HG03469 (cell line): ENCODE results near the gene STIM1.

ENCODE experiments used
- ATAC-seq: cut with Tn5 transposase; IDR thresholded peaks from one replicate; pipeline ENCODE4 v1.9.1; 2021; ENCODE audit warnings: mild to moderate bottlenecking, moderate library complexity, moderate number of reproducible peaks; ENCODE audit not compliant: unreplicated experiment

Gene STIM1

GRCh38 chr11:3946455-3947017 lies 91.1 kb downstream of the STIM1 start:
- no peak for ATAC-seq

- peak; percentile 54 for ATAC-seq
Measured at GRCh38 chr11:3947061-3947460, 91.6 kb downstream of the STIM1 start.

DNA sequence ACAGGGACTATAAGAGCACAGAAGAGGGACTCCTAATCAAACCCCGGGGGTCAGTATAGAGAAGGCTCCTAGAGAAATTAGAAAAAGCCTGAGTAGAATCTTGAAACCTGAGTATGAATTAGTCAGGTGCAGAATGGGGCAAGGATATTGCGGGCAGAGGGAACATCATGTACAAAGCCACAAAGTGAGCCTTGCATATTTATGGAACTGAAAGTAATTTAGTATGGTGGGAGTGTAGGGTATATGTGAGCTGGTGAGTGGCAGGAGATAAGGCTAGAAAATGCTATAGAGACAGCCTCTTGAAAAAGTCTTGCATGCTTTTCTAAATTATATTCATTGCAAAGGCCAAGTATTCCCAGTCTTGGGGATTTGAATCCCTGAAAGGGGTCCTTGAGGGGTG lies 93.7 kb downstream of the STIM1 start:
- ATAC-seq, result peak; percentile 64

DNA sequence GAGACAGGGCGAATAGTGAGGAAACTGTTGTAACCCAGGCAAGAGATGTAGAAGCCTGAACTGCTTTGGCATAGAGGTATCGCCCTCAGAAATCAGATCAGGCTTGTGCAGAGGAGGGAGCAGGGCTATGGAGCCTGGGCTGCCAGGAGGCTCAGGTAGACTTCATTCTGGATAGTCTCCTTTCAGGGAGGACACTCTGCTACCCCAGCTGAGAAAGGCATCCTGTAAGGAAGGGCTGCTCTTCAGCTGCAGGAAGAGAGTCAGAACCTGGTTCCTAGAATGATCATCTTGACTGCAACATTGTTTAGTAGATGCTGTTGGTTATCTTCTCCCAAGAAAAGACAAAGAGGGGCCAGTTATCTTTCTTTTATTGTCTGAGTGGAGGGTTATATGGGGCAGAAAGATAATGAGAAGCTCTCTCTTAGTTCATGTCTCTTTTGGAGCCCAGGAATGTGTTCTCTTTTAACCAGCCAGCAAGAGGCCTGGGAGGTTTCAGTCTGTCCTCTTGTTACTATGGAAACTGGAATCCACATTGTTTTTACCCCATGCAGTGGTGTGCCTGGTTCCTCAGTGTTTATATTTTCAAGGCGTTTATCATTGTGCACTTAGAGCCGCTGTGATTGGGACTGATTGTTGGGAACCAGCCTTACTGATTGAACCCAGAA lies 95.7 kb downstream of the STIM1 start:
- no peak for ATAC-seq

DNA sequence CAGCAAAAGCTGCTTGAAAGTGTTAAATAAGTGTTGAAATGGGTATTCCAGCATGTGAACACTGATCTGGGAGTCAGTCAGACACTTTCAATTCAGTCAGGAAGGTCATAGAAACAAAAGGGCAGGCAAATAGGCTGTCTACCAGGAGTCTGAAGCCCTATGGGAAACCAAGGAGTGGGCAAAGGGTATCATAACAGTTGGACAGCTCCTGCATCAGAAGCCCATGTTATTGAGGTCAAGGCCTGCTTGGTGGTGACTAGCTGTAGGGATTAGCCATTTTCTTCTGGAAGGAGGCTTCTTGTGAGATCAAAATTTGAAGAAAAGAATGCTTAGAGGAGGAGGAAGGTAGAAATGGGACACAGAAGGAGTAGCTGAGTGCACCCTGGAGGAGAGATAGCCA lies 97.3 kb downstream of the STIM1 start:
- no peak for ATAC-seq

- ATAC-seq, result no peak
Measured at GRCh38 chr11:3953327-3953726, 97.9 kb downstream of the STIM1 start.

GRCh38 chr11:3954448-3955298 lies 99.2 kb downstream of the STIM1 start:
- ATAC-seq, result no peak

DNA sequence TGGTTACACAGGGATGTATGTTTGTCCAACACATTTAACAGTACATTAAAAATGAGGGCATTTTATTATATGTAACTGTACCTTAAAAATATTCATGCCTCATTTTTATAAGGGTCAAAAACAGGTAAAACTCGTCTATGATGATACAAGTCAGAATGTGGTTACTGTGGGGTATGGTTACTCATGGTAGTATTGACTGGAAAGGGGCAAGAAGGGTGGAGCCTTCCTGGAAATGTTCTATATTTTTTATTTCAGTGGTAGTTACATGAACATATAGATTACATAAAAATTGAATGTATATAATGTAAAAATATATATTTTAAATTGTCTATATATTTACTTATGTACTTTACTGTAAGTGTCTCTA lies 99.8 kb downstream of the STIM1 start:
- no peak for ATAC-seq

GRCh38 chr11:3956038-3956437 lies 100.6 kb downstream of the STIM1 start:
- ATAC-seq, result no peak

- no peak for ATAC-seq
Measured at GRCh38 chr11:3956748-3957147, 101.3 kb downstream of the STIM1 start.

GRCh38 chr11:3957437-3957836 lies 102.0 kb downstream of the STIM1 start:
- ATAC-seq, result no peak

GRCh38 chr11:3958281-3958680 lies 102.8 kb downstream of the STIM1 start:
- no peak for ATAC-seq

GRCh38 chr11:3959015-3959902 lies 103.8 kb downstream of the STIM1 start:
- no peak for ATAC-seq

DNA sequence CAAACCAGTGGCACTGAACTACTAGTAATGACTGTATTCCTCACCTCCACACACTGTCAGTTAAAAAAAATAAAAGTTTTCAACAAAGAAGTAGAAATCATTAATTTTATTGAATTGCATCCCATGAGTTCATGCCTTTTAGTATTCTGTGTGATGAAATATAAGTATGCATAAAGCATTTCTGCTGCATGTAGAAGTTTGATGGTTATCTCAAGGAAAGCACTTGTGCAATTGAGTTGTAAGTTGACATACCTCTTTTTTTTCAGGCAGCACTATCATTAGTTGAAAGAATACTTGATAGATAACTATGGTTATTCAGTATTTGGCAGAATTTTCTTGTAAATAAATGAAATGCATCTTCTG lies 104.4 kb downstream of the STIM1 start:
- ATAC-seq, result no peak

GRCh38 chr11:3962406-3962840 lies 107.0 kb downstream of the STIM1 start:
- no peak for ATAC-seq

DNA sequence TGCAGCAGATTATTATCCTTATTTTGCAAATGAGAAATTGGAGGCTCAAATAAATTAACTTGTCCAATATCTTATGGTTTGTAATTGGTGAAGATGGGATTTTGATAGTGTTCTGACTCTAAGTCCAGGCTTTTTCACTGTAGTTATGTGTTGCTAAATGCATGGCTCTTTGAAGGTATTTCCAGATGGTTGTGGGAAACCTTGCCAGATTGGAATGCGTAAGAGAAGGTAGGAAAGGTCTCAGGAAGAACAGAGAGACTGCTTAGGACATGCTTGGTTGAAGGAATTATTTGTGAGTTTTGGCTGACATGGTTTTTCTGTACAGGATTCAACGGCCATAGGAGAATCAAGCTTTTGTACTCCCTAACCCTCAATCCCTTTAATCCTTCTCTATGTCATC lies 108.6 kb downstream of the STIM1 start:
- ATAC-seq, result no peak

GRCh38 chr11:3964935-3965604 lies 109.6 kb downstream of the STIM1 start:
- ATAC-seq, result no peak

- no peak for ATAC-seq
Measured at GRCh38 chr11:3967695-3968094, 112.2 kb downstream of the STIM1 start.

DNA sequence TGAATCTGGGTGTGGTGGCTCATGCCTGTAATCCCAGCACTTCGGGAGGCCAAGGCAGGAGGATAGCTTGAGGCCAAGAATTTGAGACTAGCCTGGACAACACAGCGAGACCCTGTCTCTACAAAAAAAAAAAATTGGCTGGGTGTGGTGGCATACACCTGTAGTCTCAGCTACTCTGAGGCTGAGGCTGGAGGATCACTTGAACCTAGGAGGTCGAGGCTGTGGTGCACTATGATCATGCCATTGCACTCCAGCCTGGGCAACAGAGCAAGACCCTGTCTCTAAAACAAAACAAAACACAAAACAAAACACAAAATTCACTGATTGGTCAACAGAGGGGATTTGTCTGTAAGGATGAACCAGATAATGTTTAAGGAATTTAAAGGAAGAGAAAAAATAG lies 113.7 kb downstream of the STIM1 start:
- ATAC-seq, result no peak

DNA sequence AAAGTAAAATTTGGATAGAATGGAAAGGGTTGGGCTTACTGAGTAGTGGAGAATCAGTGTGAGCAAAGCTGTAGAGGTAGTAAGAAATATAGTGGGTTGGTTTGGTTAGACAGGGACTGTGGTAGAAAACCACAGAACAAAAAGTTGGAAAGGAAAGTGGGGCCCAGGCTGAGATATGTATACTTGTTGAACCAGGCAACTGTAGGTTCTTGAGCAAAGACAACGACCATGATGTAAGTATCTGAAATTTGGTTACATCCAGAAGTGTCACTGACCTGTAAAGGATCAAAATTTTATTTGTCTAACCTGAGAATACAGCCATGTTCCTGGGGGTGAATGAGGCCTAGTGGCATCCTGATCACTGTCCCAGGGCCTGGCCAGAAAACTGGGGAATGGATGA lies 114.1 kb downstream of the STIM1 start:
- no peak for ATAC-seq

- no peak for ATAC-seq
Measured at GRCh38 chr11:3970108-3970507, 114.6 kb downstream of the STIM1 start.
